HG03108 (cell line): ENCODE measurements around the gene GYS2.
"Not testable (repeated sequence)": the region's sequence is repeated elsewhere in the genome, so short reads cannot be mapped to it uniquely, and the experiment has no call there.

ENCODE experiments used
- ATAC-seq: cut with Tn5 transposase; IDR thresholded peaks from one replicate; pipeline ENCODE4 v1.9.1; 2021; ENCODE audit warnings: moderate library complexity; ENCODE audit not compliant: unreplicated experiment

The GYS2 gene

DNA sequence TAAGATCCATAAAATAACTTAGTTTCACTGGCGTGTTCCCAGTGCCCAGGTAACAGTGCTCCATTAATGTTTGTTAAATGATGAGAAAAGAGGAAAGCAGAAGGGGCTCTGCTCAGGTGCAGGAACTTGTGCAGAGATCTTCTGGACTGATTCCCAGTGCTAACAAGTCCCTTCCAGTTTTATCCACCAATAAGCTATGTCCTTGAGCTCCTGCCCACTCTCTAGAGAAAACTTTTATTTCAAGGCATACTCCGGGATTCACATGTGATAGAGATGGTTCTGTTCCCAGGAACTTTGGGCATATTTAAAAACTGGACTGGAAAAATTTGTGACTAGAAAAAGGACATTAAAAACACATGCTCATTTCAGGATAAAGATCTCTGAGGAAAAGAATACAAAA lies 1.9 kb downstream of the GYS2 start:
- ATAC-seq, result no peak

DNA sequence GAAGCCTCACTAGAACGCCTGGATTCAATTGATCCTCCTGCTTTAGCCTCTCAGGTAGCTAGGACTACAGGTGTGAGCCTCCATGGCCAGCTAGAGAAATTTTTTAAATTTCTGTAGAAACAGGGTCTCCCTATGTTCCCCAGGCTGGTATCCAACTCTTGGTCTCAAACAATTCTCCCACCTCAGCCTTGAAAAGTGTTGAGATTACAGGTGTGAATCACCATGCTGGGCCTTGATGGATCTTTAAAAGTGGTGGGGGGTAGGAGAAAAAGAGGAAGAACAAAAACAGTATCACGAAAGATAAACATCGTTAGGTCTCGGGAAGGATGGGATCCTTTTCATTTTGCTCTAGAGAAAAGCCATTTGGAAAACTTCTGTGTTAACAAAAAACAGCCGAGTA lies 4.5 kb downstream of the GYS2 start:
- ATAC-seq, result no peak

DNA sequence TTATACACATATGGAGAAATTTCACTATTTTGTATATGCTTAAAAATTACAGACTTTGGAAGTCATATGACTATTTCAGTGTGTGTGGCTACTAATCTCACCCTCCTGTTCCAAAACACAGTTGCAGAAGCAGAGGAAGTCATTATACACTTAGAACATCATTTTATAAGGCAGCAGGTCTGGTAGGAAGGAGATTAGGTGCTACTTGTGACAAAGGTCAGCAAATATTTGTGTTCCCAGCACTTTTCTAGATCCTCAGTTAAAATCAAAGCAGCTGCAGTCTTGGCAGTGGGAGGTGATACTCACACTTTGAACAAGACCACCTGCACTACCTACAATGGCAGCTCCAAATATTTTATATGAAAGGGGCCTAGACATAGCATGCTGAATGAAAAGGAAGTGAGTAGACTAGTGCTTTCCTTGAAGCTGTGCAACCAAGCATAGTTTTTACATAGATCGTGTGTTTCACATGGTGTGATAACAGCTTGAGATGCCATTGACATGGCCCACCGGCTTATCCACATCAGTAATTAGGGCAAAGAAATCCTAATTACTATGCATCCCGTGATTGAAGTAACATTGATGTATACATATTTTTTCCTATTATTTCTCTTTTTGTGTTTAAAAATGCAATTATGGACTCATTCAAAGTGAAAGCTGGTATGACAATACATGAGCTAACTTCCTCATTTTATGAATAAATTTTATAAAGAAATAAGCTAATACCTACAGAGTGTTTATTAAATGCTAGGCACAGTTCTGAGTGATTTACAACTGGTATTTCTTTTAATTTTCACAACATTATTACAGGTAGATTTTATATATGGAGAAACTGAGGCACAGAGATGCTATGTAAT lies 5.3 kb downstream of the GYS2 start:
- ATAC-seq, result peak; percentile 64

DNA sequence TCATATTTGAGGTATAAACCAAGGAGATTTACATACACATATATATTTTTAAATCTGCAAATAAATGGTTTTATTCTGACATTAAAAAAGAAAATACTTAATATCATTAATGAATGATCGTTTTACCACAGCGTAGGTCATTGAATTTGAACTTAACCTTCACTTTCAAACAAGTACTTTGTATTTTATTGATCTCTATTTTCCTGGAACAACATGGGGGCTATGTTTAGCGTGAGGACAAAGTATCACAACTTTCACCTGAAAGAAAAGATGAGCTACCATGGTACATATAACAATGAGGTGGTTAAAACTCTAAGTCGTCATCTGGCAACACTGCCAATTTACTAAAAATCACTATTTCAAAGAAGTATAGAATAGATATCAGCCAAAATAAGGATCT lies 6.0 kb downstream of the GYS2 start:
- ATAC-seq, result no peak

DNA sequence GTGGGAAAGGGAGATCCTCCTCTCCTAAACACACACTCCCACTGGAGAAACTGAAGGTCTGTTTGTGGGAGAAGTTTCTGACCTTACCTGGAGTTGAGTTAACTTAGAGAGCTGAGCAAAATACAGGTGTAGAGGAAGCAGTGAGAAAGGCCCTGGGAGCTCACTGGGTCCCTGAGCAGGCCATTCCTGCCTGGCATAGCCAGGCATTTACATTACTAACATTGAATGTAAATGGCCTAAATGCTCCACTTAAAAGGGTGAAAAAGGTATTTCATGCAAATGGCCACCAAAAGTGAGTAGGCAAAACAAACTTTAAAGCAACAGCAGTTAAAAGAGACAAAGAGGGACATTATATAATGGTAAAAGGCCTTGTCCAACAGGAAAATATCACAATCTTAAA lies 9.3 kb downstream of the GYS2 start:
- not testable (repeated sequence) for ATAC-seq

DNA sequence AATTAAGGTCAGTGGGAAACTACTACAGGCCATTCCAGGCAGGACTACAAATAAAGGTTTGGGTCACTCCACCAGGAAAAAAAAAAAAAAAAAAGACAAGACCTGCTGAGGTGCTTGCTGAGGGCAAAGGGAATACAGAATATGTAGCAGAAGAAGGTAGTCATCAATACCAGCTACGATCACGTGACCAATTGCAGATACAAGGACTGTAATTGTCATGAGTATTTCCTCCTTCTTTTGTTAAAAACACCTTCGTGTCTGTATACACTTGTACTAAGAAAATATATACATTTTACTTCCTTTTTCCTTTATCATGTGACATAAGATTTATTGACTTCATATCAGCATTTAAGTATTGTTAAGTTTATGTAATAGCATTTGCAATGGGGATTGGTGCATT lies 19.2 kb downstream of the GYS2 start:
- ATAC-seq, result no peak

DNA sequence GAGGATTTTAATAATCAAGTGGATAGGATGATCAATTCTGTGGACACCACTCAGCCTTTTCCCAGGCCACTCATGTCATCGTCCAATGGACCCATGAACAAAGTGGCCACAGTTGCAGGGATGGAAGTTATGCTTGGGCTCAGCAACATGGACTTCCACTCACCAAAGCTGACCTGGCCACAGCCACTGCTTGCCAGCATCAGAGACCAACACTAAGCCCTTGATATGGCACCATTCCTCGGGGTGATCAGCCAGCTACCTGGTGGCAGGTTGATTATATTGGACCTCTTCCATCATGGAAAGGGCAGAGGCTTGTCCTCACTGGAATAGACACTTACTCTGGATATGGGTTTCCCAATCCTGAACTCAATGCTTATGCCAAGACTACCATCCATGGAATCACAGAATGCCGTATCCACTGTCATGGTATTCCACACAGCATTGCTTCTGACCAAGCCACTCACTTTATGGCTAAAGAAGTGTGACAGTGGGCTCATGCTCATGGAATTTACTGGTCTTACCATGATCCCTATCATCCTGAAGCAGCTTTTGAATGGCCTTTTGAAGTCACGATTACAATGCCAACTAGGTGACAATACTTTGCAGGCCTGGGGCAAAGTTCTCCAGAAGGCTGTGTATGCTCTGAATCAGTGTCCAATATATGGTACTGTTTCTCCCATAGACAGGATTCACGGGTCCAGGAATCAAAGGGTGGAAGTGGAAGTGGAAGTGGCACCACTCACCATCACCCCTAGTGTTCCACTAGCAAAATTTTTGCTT lies 20.1 kb downstream of the GYS2 start:
- not testable (repeated sequence) for ATAC-seq

DNA sequence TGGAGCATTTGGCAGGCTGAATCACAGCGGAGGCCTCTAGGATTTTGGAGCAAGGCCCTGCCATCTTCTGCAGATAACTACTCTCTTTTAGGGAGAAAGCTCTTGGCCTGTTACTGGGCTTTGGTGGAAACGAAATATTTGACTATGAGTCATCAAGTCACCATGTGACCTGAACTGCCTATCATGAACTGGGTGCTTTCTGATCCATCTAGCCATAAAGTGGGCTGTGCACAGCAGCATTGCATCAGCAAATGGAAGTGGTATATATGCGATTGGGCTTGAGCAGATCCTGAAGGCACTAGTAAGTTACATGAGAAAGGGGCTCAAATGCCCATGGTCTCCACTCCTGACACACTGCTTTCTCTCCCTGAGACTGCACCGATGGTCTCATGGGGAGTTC lies 21.1 kb downstream of the GYS2 start:
- ATAC-seq, result no peak

DNA sequence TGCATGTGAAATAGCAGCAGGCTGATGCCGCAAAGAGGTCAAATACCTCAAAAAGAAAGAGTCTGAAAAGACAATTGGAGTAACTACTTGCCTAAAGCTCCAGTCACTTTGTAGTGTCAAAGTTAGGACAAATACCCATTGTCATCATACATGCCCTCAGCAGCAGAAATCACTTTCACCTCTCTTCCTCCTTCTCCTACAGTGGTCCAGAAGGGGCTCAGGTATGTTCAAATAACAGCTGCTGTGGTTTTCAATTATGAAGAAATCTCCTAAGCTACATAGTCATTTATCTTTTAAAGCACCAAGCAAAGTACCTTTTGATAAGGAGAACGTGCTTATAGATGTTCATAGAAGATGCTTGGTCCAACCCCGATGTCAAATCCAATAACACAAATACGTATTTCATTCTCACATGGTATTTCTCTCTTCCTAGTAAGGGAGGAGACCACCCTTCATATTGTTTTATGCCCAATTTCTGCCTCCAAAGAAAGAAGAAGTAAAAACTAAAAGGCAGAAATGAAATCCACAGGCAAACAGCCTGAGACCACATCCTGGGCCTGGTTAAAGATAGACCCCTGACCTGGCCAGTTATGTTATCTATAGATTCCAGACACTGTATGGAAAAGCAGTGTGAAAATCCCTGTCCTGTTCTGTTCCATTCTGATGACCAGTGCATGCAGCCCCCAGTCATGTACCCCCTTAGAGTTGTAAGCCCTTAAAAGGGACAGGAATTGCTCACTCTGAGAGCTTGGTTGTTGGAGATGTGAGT lies 23.7 kb downstream of the GYS2 start:
- no peak for ATAC-seq

DNA sequence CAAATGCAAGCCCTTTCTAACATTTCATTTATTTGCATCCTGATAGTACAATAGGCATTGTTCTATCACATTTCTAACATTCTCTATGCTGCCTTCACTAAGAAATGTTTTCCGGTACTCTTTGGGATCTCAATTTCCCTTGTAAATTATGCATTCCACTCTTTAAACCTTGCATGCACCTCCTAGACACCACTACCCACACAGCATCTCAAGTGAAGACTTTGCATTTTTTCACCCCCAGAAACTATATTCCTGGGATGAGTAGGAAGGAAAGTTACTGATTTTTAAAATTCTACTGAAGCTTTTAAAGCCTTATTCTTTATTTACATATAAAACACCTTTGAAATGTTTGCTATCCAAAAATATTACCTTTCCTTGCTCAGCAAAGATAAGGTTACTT lies 27.1 kb downstream of the GYS2 start:
- ATAC-seq, result no peak

DNA sequence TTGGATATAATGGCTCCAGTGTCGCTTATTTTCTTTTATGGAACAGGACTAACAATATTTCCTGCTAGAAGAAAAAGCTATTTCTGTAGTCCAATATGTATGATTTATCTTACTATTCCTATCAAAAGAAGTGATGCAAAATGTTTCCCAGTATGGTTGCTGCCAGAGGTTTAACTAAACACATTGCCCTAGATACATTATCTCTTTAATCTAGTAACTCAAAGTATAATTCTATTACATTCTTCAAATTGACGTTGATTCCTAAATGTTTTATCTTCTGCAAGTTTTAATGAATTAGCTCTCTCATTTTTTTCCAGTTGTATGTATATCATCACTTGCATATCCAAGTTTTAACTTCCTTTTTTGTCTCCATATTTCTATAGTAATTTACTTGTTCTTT lies 28.2 kb downstream of the GYS2 start:
- ATAC-seq, result no peak

DNA sequence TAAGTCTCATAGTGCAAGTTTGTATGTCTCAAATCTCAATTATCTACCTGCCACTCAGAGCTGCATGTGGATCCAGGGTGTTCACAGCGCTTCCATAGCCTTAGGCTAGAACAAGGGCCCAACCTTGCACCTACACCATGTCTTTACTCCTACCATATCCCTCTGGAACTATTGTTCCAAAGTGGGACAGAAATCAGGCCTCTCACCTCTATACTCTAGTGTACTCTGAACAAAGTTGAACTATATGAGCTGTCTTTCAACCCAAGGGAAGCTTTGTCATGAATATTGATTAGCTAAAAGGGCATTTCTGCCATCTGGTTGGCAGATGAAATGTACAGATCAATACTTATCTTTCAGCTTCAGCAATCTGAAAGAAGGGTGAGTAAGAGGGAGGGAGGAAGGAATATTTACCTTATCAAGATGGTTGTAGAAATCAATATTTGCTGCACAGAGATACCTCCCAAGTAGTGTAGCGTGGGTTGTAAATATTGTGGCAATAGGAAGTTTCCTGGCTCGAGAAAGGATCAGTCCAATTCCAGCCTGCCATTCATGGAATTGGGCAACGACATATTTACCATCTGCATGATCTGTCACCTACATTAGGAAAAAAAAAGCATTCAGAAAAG lies 30.8 kb downstream of the GYS2 start:
- no peak for ATAC-seq

DNA sequence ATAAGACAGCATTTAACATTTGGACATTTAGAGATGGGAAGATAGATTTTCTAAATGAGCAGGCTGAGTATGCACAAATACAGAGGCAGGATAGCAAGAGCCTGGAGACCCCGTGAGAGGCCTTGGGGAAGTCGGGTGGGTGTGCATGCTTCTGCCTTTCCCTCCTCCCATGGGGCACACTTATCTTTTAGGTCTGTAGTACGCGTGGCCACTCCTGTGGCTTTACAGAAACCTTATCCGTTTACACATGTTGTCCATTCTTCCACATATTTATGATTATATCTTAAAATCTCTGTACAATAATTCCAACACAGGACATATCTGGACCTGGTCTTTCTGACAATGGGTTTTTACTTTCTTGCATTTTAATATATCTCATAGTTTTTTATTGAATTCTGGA lies 33.6 kb downstream of the GYS2 start:
- no peak for ATAC-seq

DNA sequence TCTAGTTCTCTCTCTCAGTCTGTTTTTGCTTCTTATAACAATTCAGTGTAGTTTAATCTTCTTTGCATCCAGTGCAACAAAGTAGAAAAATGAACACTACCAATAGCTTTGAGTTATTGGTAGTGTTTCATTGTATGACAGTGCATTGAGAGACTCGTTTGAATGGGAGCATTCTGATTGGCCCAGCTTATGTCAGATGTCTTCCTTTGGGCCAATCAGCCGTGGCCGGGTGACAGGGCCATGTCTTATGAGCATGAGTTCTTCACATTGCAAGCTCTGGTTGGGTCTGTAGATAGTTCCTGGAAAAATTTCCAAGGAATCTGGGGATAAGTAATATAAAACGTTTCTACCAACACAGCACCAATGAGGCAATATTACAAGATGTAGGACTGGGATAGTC lies 36.5 kb downstream of the GYS2 start:
- no peak for ATAC-seq

DNA sequence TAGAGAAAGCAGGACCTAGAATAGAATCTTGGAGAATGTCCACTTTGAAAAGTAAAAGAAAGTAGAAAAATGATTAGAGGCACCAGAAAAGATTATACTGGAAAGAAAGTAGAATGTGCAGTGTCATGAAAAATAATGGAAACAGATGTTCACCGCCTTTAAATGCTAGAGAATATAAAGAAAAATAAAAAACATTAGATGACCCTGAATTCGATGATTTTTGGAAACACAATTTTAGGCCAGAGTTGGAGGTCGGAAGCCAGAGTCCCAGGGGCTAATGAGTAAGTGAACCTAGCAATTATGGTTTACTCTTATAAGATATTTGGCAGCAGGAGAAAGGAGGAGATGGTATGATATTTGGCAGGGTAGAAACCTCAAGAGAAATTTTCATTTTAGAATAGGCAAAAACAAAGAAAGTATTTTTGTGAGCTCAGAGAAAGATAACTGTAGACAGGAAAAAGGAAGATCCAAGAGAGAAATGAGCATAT lies 37.7 kb downstream of the GYS2 start:
- ATAC-seq, result no peak

DNA sequence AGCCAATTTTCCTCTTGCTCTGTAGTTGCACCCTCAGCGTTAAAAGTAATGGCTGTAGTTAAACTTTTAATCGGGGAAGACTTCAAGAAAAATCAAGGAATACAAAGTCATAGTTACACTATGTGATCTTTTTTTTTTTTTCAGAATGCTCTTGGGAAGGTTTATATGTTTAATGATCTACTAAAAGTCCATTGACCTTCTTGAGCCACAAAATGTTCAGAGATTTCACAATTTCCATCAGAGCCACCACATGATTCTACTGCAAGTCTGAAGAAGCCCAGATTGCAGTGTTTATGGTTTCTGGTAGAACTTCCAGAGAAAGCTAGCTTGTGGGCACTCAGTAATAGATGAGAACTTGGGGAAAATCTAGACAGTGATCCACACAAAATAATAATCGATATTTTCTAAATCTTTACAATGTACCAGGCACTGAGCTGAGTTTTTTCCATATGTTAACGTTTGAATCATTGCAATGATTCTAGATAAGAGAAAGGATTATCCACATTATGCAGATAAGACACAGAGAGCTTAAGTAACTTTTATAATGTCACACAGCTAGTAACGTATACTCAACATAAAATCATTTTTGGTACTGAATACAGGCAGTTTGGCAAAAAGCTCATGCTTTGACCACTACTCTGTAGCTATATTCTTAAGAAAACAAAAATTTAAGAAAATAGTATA lies 38.3 kb downstream of the GYS2 start:
- no peak for ATAC-seq

DNA sequence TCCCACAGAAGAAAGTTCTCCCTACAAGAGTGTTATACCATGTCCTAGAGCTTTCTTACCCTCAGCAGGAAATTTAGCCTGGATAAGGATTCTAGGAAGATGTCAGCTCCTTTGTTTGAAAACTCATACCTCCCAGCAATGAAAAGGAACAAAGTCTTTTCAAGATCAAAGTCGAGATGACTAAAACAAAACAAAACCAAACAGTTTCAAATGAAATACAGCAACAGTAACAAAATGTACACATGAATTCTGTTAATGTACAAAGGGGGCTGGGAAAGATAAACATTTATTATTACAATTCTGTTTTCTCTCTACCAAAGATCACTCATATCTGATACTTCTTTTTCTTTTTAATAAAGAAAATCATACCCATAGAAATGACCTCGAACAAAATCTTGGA lies 41.8 kb downstream of the GYS2 start:
- no peak for ATAC-seq

DNA sequence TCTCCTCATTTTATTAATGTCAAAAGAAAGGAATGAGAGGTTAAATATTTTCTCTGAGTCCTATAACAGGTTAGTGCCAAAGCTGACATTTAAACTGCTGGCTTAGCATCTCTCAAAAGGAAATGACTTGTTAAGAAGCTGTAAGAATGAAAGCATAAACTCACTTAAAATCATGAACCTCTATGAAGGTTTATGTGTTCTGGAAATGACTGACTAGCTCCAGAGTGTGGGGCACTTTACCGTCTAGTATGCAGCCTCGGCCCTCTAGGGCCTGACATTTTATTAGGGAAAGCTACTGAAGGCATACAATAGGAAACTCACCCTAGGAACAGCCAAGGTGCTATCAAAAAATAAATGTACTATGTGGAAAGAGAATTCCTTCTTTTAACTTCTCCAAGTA lies 43.5 kb downstream of the GYS2 start:
- no peak for ATAC-seq

DNA sequence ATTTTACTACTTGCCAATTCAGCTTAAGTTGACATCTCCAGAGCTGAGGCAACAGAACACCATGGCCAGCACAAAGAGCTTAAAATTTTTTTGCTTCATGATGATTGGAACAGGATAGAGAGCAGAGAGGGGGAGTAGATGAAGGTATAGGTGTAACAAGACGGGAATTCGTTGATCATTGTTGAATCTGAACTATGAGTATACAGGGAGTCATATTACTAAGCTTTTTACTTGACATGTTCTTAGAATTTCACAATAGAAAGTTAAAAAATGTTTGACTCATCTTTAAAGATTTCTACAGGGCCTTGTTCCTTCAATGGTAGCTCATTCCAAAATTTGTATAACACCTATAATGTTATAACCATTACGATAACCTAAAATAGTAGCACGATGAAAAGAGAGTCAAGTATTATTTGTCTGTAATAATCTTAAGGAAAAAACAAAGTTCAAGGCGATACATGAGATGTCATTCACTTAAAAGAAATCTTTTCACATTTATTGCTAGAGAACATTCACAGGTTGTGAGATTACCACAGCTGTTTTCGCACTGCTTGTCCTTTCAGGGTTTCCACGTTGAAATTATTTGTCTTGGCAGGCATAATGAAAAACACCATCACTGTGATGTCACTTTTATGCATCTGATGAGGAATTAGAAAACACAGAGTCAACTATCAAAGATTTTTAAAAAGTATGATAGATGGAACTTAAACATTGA lies 44.6 kb downstream of the GYS2 start:
- ATAC-seq, result no peak
